ENCODE measurements around the gene NFKBIL1.

GRCh38 chr6:31568537-31568961, 21.1 kb downstream of the NFKBIL1 start:
- TF ChIP-seq EZH2 (IDR thresholded peaks at IDR 0.05; ENCODE audit: borderline replicate concordance, low read depth, low read length) = no peak
- TF ChIP-seq MYC (IDR thresholded peaks at IDR 0.05; ENCODE audit: low read depth, low read length) = no peak
- TF ChIP-seq MYC (CRISPR knock-in tag; IDR thresholded peaks at IDR 0.05; ENCODE audit: borderline replicate concordance, low read depth) = no peak
- TF ChIP-seq CTCF (IDR thresholded peaks at IDR 0.05 in 2 of 3, conservative IDR thresholded peaks at IDR 0.05 in 1 of 3; ENCODE audit: insufficient read depth in 2 of 3, low read depth in 1 of 3, low read length in 3 of 3) = no peak
- no peak for TF ChIP-seq NFIC (IDR thresholded peaks at IDR 0.05)
- TF ChIP-seq BHLHE40 (IDR thresholded peaks at IDR 0.05; ENCODE audit: low read length) = peak; percentile 80
- TF ChIP-seq ZBTB7A (IDR thresholded peaks at IDR 0.05; ENCODE audit: borderline replicate concordance, control insufficient read depth, low read depth, low read length) = no peak
